GM23248 (cell line): Measurements from ENCODE around the gene TRPV4.

Source experiments
- EZH2 ChIP-seq: fragments of 200-600 bp; sonication (generic); IDR thresholded peaks from 2 replicates; pipeline ENCODE4 v1.6.1; 2018; ENCODE audit warnings: antibody characterized with exemption, mild to moderate bottlenecking; ENCODE audit not compliant: insufficient read depth, poor library complexity, severe bottlenecking
- EZH2phosphoT487 ChIP-seq: fragments of 200-600 bp; sonication (generic); IDR thresholded peaks from 2 replicates; pipeline ENCODE4 v1.6.1; 2018; ENCODE audit warnings: antibody characterized with exemption, moderate library complexity, mild to moderate bottlenecking, low read depth; ENCODE audit not compliant: insufficient read depth

DNA sequence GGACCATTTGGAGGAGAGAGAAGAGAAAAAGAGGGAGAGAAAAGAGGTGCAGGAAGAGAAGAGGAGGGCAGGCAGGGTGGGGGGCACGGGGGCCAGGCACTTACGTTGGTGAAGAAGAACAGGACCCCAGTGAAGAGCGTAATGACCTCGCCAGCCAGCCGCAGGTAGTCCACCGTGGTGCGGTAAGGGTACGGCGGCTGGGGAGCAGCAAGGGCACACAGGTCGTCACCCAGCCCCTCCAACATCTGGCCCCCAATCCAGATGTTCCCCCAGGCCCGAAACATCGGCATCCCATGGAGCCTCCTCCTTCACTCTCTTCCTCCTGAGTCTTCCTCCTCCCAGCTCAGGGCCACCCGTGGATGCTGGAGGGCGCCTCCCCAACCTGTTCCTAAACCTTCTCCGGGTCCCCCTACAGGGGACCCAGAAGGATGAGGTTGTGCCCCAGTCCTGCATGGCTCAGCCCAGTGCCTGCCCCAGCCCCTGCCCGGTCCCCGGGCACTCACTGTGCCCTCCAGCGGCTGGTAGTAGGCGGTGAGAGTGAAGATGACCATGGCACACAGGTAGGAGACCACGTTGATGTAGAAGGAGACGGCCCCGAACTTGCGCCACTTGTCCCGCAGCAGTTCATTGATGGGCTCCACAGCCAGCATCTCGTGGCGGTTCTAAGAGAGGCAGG, 39.2 kb downstream of the TRPV4 start:
- no peak for TF ChIP-seq EZH2
- TF ChIP-seq EZH2phosphoT487 = no peak
